H1 (cell line): ENCODE results near the gene ERP29. TPM values are rescaled to one million over a fixed set of nuclear protein-coding genes. Genes with fewer than 3 reads are reported as not detected.

Source experiments
- ASH2L ChIP-seq: fragments of 200-600, 300-600 bp; sonication (generic); IDR thresholded peaks from one replicate; pipeline ENCODE4 v1.7.1; 2017; ENCODE audit warnings: low read length
- CHD7 ChIP-seq: fragments of 300-600 bp; sonication (generic); IDR thresholded peaks from 2 replicates; pipeline ENCODE4 v1.7.1; 2012; ENCODE audit warnings: low read length, moderate library complexity, mild to moderate bottlenecking, inconsistent platforms; ENCODE audit not compliant: insufficient replicate concordance
- KDM4A ChIP-seq: IDR thresholded peaks from one replicate; pipeline ENCODE4 v1.7.1; 2012; ENCODE audit warnings: low read depth, mild to moderate bottlenecking, moderate library complexity, low read length, inconsistent platforms; ENCODE audit not compliant: severe bottlenecking
- POLR2AphosphoS5 ChIP-seq: IDR thresholded peaks from 2 replicates; pipeline ENCODE4 v1.6.1; 2011; ENCODE audit warnings: low read depth, low read length
- RXRA ChIP-seq: IDR thresholded peaks from 2 replicates; pipeline ENCODE4 v1.6.1; 2011; ENCODE audit warnings: low read depth, mild to moderate bottlenecking, low read length, moderate library complexity; ENCODE audit not compliant: insufficient read depth
- SIX5 ChIP-seq: IDR thresholded peaks from 2 replicates; pipeline ENCODE4 v1.6.1; 2011; ENCODE audit warnings: mild to moderate bottlenecking, low read depth, low read length
- TBP ChIP-seq: IDR thresholded peaks from 2 replicates; pipeline ENCODE4 v1.6.1; 2011; ENCODE audit warnings: low read depth, low read length, improper control_type of control experiment
- TCF12 ChIP-seq: IDR thresholded peaks from 2 replicates; pipeline ENCODE4 v1.6.1; 2011; ENCODE audit warnings: low read depth, mild to moderate bottlenecking, low read length
- polyA plus RNA-seq, 7 experiments: library from polyadenylated mRNA; depleted of rRNA in 3 of 7; stranded (reverse) in 5 of 7; unstranded in 2 of 7; fragments of >200 nt in 5 of 7; fragments of 200-250 nt in 2 of 7; gene quantifications; 1 replicate in 5 of 7; 2 replicates in 1 of 7; 4 replicates in 1 of 7; pipeline versions ENCODE4 v1.2.1 to v1.2.3, GENCODE V29; 2011 to 2013; ENCODE audit warnings: missing spikeins in 2 of 7, mixed read lengths in 2 of 7
- total RNA-seq: library from RNA; stranded (reverse); fragmentation: NEBNext Ultra II Directional; extraction: Animal tissue kit (Norgen Biotek cat#: 25700); gene quantifications from 2 replicates; pipeline ENCODE4 v1.2.1, GENCODE V29; 2021
- TF ChIP-seq, protein P1 (sequence below): IDR thresholded peaks from 2 replicates; pipeline ENCODE4 v1.6.1; 2011; ENCODE audit warnings: low read depth, mild to moderate bottlenecking, low read length; ENCODE audit not compliant: insufficient read depth

ERP29 gene
- total and polyA plus RNA-seq, 2 of the 8 experiments (the other 6 are each of a cell fraction or from before 2014, with no cell fraction given), result 88.7 to 171 TPM

- TF ChIP-seq CHD7, result no peak
- TF ChIP-seq RXRA, result no peak
- no peak for TF ChIP-seq TBP
- TF ChIP-seq KDM4A, result no peak
- TF ChIP-seq, protein P1, sequence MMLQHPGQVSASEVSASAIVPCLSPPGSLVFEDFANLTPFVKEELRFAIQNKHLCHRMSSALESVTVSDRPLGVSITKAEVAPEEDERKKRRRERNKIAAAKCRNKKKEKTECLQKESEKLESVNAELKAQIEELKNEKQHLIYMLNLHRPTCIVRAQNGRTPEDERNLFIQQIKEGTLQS, result no peak
- no peak for TF ChIP-seq ASH2L
- TF ChIP-seq TCF12, result no peak
- no peak for TF ChIP-seq SIX5
- no peak for TF ChIP-seq POLR2AphosphoS5
Observed at GRCh38 chr12:112000820-112001219, 12.4 kb upstream of the ERP29 start (continued).
